Calu3 (cell line): ENCODE results near the gene KDM8. TPM values are rescaled to one million over a fixed set of nuclear protein-coding genes. Genes with fewer than 3 reads are reported as not detected.

Experiments used
- Bru-seq: library from RNA; stranded (reverse); fragments of 400-500 nt; gene quantifications from one replicate; lab custom pipeline; 2021; lab: Mats Ljungman, UMichigan
- BruChase-seq, 2 experiments: library from RNA; stranded (reverse); fragments of 400-500 nt; gene quantifications; one replicate each; lab custom pipeline; 2021; lab: Mats Ljungman, UMichigan
- BruUV-seq: library from RNA; stranded (reverse); fragments of 400-500 nt; replicated peaks from 2 replicates; lab custom pipeline; 2021; lab: Mats Ljungman, UMichigan
- CTCF ChIA-PET: fragments of 300-600 bp; sonication (Branson Sonifier 250); formaldehyde crosslinking; loops from one replicate; lab custom pipeline; 2022; ENCODE audit warnings: antibody characterized with exemption; lab: Charles Lee
- DNase-seq: peaks from one replicate; pipeline ENCODE4 v3.0.0; 2022
- H3K27ac Mint-ChIP-seq: one replicate; pipeline ENCODE4 v1.8.0; 2022; ENCODE audit warnings: mixed read lengths; ENCODE audit not compliant: unreplicated experiment
- H3K27me3 Mint-ChIP-seq: one replicate; pipeline ENCODE4 v1.8.0; 2022; ENCODE audit warnings: mixed read lengths; ENCODE audit not compliant: unreplicated experiment
- H3K36me3 Mint-ChIP-seq: one replicate; pipeline ENCODE4 v1.8.0; 2022; ENCODE audit warnings: mild to moderate bottlenecking, moderate library complexity, mixed read lengths; ENCODE audit not compliant: insufficient read depth, unreplicated experiment
- H3K4me1 Mint-ChIP-seq: one replicate; pipeline ENCODE4 v1.8.0; 2022; ENCODE audit warnings: mild to moderate bottlenecking, low read depth, mixed read lengths; ENCODE audit not compliant: unreplicated experiment
- H3K4me3 Mint-ChIP-seq: one replicate; pipeline ENCODE4 v1.8.0; 2022; ENCODE audit warnings: mild to moderate bottlenecking, low read depth, moderate library complexity, mixed read lengths; ENCODE audit not compliant: unreplicated experiment
- H3K9me3 Mint-ChIP-seq: one replicate; pipeline ENCODE4 v1.8.0; 2022; ENCODE audit warnings: low read depth, mixed read lengths; ENCODE audit not compliant: unreplicated experiment
- CTCF ChIP-seq: fragments of 200-600 bp; IDR thresholded peaks from one replicate; pipeline ENCODE4 v1.8.0; 2022; ENCODE audit warnings: antibody characterized with exemption; ENCODE audit not compliant: unreplicated experiment
- intact Hi-C: fragments of 100-400 bp; cut with micrococcal nuclease; formaldehyde crosslinking; loops from one replicate; pipeline ENCODE4 v1.10.0; 2022; ENCODE audit not compliant: unreplicated experiment
- long read RNA-seq: library from polyadenylated mRNA; stranded (forward); transcript quantifications from one replicate; pipeline ENCODE4 v2.0.0, GENCODE V29; 2022
- total RNA-seq: library from RNA; stranded (reverse); gene quantifications from 2 replicates; pipeline ENCODE4 v1.2.3, GENCODE V29; 2022

KDM8 gene
- total RNA-seq (8.4 and 10.2 TPM in 2 replicates), Bru-seq, nascent RNA (percentile 50 among the genes with signal in this experiment), BruChase-seq, experiment 1, labeled RNA remaining after a 6-hour chase (percentile 44 among the genes with signal in this experiment), BruChase-seq, experiment 2, labeled RNA remaining after a 2-hour chase (percentile 51 among the genes with signal in this experiment)
- long read RNA-seq, partial matches to known transcripts: 0 of 2 reads
- long read RNA-seq, other reads (novel, unspliced or antisense): 1 of 2 reads

DNA sequence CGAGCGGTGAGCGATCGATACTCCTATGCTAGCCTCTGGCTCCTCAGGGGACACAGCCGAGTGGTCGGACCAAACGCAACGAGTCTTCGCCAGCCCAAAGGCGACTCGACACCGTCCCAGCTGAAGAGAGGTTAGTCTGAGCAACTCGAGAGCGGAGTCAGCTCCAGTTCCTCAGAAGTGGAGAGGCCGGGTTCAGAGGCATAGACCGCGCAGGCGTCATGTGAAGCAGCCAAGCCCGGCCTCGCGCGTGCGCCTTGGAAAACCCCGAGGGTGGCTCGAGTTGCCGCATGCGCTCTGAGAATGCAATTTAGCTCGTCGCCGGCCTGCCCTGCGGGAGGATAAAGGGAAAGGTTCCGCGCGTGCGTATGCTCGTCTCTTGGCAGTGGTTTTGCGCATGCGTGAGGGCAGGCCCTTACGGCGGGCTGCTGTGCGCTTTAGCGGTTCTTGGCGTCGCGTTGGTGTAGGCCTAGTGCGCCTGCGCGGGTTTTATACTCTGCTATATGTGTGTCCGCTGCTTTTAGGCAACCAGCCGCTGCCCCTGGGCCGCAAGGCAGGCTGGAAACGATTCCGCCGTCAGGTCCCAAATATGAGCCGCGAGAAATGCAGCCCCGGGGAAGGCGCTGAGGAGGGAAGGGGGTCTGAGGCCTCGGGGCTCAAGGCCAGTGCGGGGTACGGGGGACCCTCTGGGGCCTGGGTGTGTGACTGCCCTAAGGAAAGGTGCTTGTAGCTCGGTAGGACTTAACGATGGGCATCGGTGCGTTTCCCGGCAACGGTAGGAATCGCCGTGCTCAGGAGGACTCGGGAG lies at the start of gene KDM8:
Gene KDM8, plus strand, starts transcription at position 20 of the 805 bp plus-strand sequence. CDS start 6,598 bp downstream, outside the sequence.
- Mint-ChIP-seq H3K4me1 (peaks cover 8% of the 10 kb centered on the region), H3K9me3 (no peaks in the 10 kb centered on the region), H3K27me3 (peaks cover 4% of the 10 kb centered on the region), H3K4me3 (peak within 1 kb of the TSS; percentile 77), H3K27ac (peak within 1 kb of the TSS; percentile 83), H3K36me3 (peaks cover 15% of the 10 kb centered on the region)
- no peak for TF ChIP-seq CTCF
- BruUV-seq: TSS peak; percentile 35
- CTCF ChIA-PET: interaction anchor here (0.7 to 1.9 kb wide), 12 partner anchors 9 to 346 kb away, joined by 3 to 10 read pairs (median 3); partner anchors contain the start of genes GTF3C1 and KATNIP
- intact Hi-C loops: loop anchor here (1.0 kb wide), 1 partner anchor 9 kb away; no protein-coding TSS in a partner anchor
- DNase-seq: peak; percentile 99

DNA sequence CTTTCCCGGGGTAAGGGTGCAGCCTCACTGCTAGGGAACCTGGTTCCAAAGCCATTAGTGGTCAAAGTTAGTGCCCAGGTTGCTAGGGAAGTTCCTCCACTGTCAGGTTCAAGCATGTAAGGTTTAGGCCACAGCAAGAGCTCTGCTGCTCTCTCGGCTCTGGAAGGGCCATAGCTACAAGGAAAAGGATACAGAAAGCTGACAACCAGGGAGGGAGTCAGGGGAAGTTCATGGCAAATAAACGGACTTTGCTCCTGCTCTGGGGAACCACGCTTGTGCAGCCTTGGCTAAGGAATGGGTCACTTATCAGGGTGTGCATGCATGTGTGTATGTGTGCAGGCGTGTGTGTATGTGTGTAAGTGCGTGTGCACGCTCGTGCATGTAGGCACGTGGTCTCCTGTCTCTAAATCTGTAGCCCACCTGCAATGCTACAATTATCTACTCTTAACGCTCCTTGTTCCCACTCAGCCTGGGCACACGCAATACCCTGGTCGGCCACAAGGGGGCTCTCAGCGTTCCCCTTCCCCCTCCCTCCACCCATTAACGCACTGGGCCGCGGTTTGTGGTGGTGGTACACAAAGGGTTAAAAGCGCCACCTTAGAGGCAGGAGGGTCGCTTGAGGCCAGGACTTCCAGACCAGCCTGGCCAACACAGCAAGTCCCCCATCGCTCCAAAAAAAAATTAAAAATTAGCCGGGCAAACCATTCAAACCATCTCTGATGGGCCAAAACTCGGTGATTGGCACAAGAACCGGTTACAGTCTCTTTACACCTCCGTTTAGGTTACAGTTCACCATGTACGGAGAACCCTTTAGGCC lies 48.4 kb upstream of the KDM8 start:
- peak; percentile 74 for DNase-seq
- Mint-ChIP-seq H3K27me3 (peaks cover 71% of the 10 kb centered on the region), H3K36me3 (no peaks in the 10 kb centered on the region), H3K4me3 (no peak overlapping the region), H3K9me3 (no peaks in the 10 kb centered on the region), H3K27ac (no peak overlapping the region), H3K4me1 (peaks cover 12% of the 10 kb centered on the region)
- BruUV-seq: no TSS peak
- CTCF ChIA-PET: interaction anchor here (1.4 kb wide), 1 partner anchor 49 kb away, joined by 3 read pairs; the partner anchor contains the start of gene KDM8
- intact Hi-C loops: loop anchor here (1.0 kb wide), 2 partner anchors 210 to 302 kb away; no protein-coding TSS in a partner anchor
- peak; percentile 99 for TF ChIP-seq CTCF

DNA sequence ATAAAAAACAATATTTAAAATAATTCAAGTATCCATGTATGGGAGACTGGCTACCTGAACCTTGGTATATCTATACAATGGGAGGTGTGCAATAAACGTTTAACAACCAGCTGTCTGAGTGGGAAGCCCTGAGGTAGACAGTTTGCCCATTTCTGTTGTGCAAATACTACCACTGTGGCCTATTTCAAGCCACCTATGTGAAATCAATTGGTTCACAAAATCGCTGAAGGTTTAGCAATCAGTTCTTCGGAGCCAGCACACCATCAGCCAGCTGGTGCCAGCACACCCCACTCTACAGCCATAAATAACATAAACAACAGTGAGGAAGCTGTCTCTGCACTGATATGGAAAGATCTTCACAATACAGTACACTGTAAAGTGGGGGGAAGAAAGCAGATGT lies 46.7 kb upstream of the KDM8 start:
- BruUV-seq: no TSS peak
- H3K4me3 Mint-ChIP-seq: no peak overlapping the region

More for the DNA sequence above, 46.7 kb upstream of the KDM8 start:
- Mint-ChIP-seq H3K27me3 (peaks cover 61% of the 10 kb centered on the region), H3K27ac (no peak overlapping the region), H3K9me3 (no peaks in the 10 kb centered on the region), H3K4me1 (peaks cover 12% of the 10 kb centered on the region), H3K36me3 (no peaks in the 10 kb centered on the region)
- CTCF ChIA-PET: no interaction called here
- no peak for DNase-seq
- TF ChIP-seq CTCF: no peak
- intact Hi-C loops: loop anchor here (1.0 kb wide), 1 partner anchor 212 kb away; no protein-coding TSS in a partner anchor
